Vagina (tissue), 2 donors: ENCODE measurements around the gene ADD1. TPM values are rescaled to one million over a fixed set of nuclear protein-coding genes. Genes with fewer than 3 reads are reported as not detected.

ENCODE experiments used
- DNase-seq, 2 donors: peaks; one replicate each; pipeline ENCODE4 v3.0.0-alpha.2; 2017; ENCODE audit errors: extremely low spot score in 2 of 2
- H3K27ac ChIP-seq: fragments of 200-600 bp; sonication (generic); one replicate; pipeline ENCODE4 v1.5.1; 2019
- H3K27me3 ChIP-seq: fragments of 200-600 bp; sonication (generic); one replicate; pipeline ENCODE4 v1.5.1; 2019
- H3K36me3 ChIP-seq, 2 donors: fragments of 200-600 bp; sonication (generic); one replicate each; pipeline ENCODE4 v1.5.1; 2017 to 2019
- H3K4me1 ChIP-seq: fragments of 200-600 bp; sonication (generic); one replicate; pipeline ENCODE4 v1.5.1; 2019
- H3K4me3 ChIP-seq, 2 donors: fragments of 200-600 bp; sonication (generic); 1 replicate in 1 of 2; 2 replicates in 1 of 2; pipeline ENCODE4 v1.5.1; 2016 to 2019
- H3K9me3 ChIP-seq: fragments of 200-600 bp; sonication (generic); one replicate; pipeline ENCODE4 v1.5.1; 2019
- CTCF ChIP-seq, 3 experiments: fragments of 450-650 bp in 2 of 3; fragments of 200-600 bp in 1 of 3; sonication (generic) in 1 of 3; IDR thresholded peaks; one replicate each; pipeline ENCODE4 v1.5.1; 2017 to 2019; ENCODE audit warnings: antibody characterized with exemption in 3 of 3, mild to moderate bottlenecking in 2 of 3, moderate library complexity in 2 of 3
- POLR2A ChIP-seq, 2 donors: fragments of 450-650 bp; IDR thresholded peaks; one replicate each; pipeline ENCODE4 v1.6.1; 2017; ENCODE audit warnings: antibody characterized with exemption in 2 of 2, mild to moderate bottlenecking in 2 of 2, moderate library complexity in 2 of 2
- POLR2AphosphoS5 ChIP-seq, 2 donors: sonication (generic); formaldehyde crosslinking; IDR thresholded peaks; one replicate each; pipeline ENCODE4 v1.9.0; 2017; ENCODE audit warnings: antibody characterized with exemption in 2 of 2, mild to moderate bottlenecking in 2 of 2, low read depth in 1 of 2; ENCODE audit not compliant: insufficient read depth in 1 of 2
- intact Hi-C: fragments of 100-400 bp; cut with DNase I; formaldehyde crosslinking; loops from one replicate; pipeline ENCODE4 v1.15.1; 2023
- total RNA-seq: library from RNA; depleted of rRNA; stranded (reverse); fragments of >200 nt; gene quantifications from one replicate; pipeline ENCODE4 v1.2.3, GENCODE V29; 2016

ADD1 gene
- total RNA-seq, 1 donor from 2014 or later = 228 TPM

- intact Hi-C loops = no loop called here
- Histone ChIP-seq H3K4me1 (peaks cover 98% of the 10 kb centered on the region), H3K4me3 (peak overlapping the region; percentile 21), H3K36me3 (no peaks in the 10 kb centered on the region), H3K27me3 (no peaks in the 10 kb centered on the region), H3K27ac (peak overlapping the region; percentile 90), H3K9me3 (no peaks in the 10 kb centered on the region)
- DNase-seq = no peak
- TF ChIP-seq POLR2AphosphoS5 (IDR thresholded peaks at IDR 0.05; ENCODE audit: insufficient read depth in 1 of 2, low read depth in 1 of 2) = no peak
- TF ChIP-seq POLR2A (IDR thresholded peaks at IDR 0.05) = no peak
- TF ChIP-seq CTCF (IDR thresholded peaks at IDR 0.05) = no peak
Measured at GRCh38 chr4:2799971-2800690, 43.5 kb upstream of the ADD1 start.

GRCh38 chr4:2800691-2801596 is 42.7 kb upstream of the ADD1 start:
- no peak for TF ChIP-seq POLR2A (IDR thresholded peaks at IDR 0.05)
- peak in 1 of 2 donors; percentile 75 for TF ChIP-seq POLR2AphosphoS5 (IDR thresholded peaks at IDR 0.05; ENCODE audit: insufficient read depth in 1 of 2, low read depth in 1 of 2)
- no peak for TF ChIP-seq CTCF (IDR thresholded peaks at IDR 0.05)
- Histone ChIP-seq H3K4me3 (peak overlapping the region; percentile 21), H3K27ac (peak overlapping the region; percentile 90), H3K27me3 (no peaks in the 10 kb centered on the region), H3K9me3 (no peaks in the 10 kb centered on the region), H3K36me3 (no peaks in the 10 kb centered on the region), H3K4me1 (peaks cover 98% of the 10 kb centered on the region)
- no peak for DNase-seq
- intact Hi-C loops = no loop called here

GRCh38 chr4:2802618-2803531 is 40.8 kb upstream of the ADD1 start:
- no peak for TF ChIP-seq POLR2AphosphoS5 (IDR thresholded peaks at IDR 0.05; ENCODE audit: insufficient read depth in 1 of 2, low read depth in 1 of 2)
- TF ChIP-seq CTCF (IDR thresholded peaks at IDR 0.05) = no peak
- TF ChIP-seq POLR2A (IDR thresholded peaks at IDR 0.05) = no peak
- intact Hi-C loops = no loop called here
- Histone ChIP-seq H3K36me3 (no peaks in the 10 kb centered on the region), H3K27me3 (no peaks in the 10 kb centered on the region), H3K9me3 (no peaks in the 10 kb centered on the region), H3K4me1 (peaks cover 98% of the 10 kb centered on the region), H3K4me3 (no peak overlapping the region), H3K27ac (peak overlapping the region; percentile 81)
- no peak for DNase-seq

GRCh38 chr4:2803624-2804448 is 39.8 kb upstream of the ADD1 start:
- Histone ChIP-seq H3K4me3 (no peak overlapping the region), H3K9me3 (no peaks in the 10 kb centered on the region), H3K27me3 (no peaks in the 10 kb centered on the region), H3K4me1 (peaks cover 91% of the 10 kb centered on the region), H3K36me3 (no peaks in the 10 kb centered on the region), H3K27ac (peak overlapping the region; percentile 81)
- TF ChIP-seq POLR2A (IDR thresholded peaks at IDR 0.05) (no peak), POLR2AphosphoS5 (IDR thresholded peaks at IDR 0.05; ENCODE audit: insufficient read depth in 1 of 2, low read depth in 1 of 2) (peak; percentile 48 to 63), CTCF (IDR thresholded peaks at IDR 0.05) (no peak)
- intact Hi-C loops = no loop called here
- DNase-seq = no peak
